HEK293T (cell line): Measurements from ENCODE around the gene MAG.

Source experiments
- ARNT ChIP-seq: fragments of 450-650 bp; IDR thresholded peaks from 2 replicates; pipeline ENCODE4 v1.6.1; 2017; ENCODE audit warnings: mild to moderate bottlenecking
- BHLHE40 ChIP-seq: fragments of 450-650 bp; IDR thresholded peaks from 2 replicates; pipeline ENCODE4 v1.6.1; 2016; ENCODE audit warnings: mild to moderate bottlenecking, moderate library complexity, borderline replicate concordance
- ELF4 ChIP-seq: fragments of 450-650 bp; IDR thresholded peaks from 2 replicates; pipeline ENCODE4 v1.6.1; 2017; ENCODE audit warnings: antibody characterized with exemption
- FOXA1 ChIP-seq: fragments of 450-650 bp; IDR thresholded peaks from 2 replicates; pipeline ENCODE4 v1.6.1; 2016; ENCODE audit warnings: mild to moderate bottlenecking
- FOXK2 ChIP-seq: fragments of 450-650 bp; IDR thresholded peaks from 2 replicates; pipeline ENCODE4 v1.6.1; 2016; ENCODE audit warnings: mild to moderate bottlenecking
- FOXM1 ChIP-seq: fragments of 450-650 bp; IDR thresholded peaks from 2 replicates; pipeline ENCODE4 v1.6.1; 2017; ENCODE audit warnings: mild to moderate bottlenecking, borderline replicate concordance
- HDGF ChIP-seq: fragments of 450-650 bp; IDR thresholded peaks from 2 replicates; pipeline ENCODE4 v1.6.1; 2017; ENCODE audit warnings: antibody characterized with exemption, borderline replicate concordance
- L3MBTL2 ChIP-seq: fragments of 450-650 bp; conservative IDR thresholded peaks from 2 replicates; pipeline ENCODE4 v1.6.1; 2016; ENCODE audit warnings: mild to moderate bottlenecking
- NFRKB ChIP-seq: fragments of 450-650 bp; IDR thresholded peaks from 2 replicates; pipeline ENCODE4 v1.6.1; 2016; ENCODE audit warnings: mild to moderate bottlenecking, moderate library complexity
- SP1 ChIP-seq: fragments of 450-650 bp; IDR thresholded peaks from 2 replicates; pipeline ENCODE4 v1.6.1; 2017
- SUZ12 ChIP-seq: fragments of 450-650 bp; IDR thresholded peaks from 2 replicates; pipeline ENCODE4 v1.6.1; 2016; ENCODE audit warnings: mild to moderate bottlenecking
- TARDBP ChIP-seq: fragments of 450-650 bp; IDR thresholded peaks from 2 replicates; pipeline ENCODE4 v1.6.1; 2016
- TF ChIP-seq, protein P1 (sequence below): fragments of 450-650 bp; IDR thresholded peaks from 2 replicates; pipeline ENCODE4 v1.6.1; 2016

DNA sequence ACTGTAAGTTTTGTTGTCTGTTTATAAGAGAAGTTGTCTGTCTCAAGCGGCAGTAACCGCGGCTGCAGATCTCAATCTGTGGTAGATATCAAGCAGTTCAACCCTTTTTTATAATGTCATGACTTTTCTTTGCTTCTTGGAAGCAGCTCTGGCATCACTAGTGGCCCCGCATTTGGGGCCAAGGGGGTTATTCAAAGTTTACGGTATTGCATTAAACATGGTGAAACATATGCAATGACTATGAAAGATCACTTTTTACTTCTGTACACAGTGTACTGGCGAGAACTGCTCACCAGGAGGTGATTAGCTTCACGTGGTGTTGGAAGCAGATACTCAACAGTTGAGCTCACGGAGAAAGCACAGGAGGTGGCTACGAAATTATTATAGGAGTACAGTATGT is 61.7 kb downstream of the MAG start:
- TF ChIP-seq SP1 (no peak), FOXK2 (no peak), ELF4 (no peak), FOXM1 (no peak), SUZ12 (no peak), HDGF (no peak), NFRKB (no peak), TARDBP (no peak), FOXA1 (no peak), L3MBTL2 (no peak), BHLHE40 (no peak), ARNT (no peak)
- TF ChIP-seq, protein P1, sequence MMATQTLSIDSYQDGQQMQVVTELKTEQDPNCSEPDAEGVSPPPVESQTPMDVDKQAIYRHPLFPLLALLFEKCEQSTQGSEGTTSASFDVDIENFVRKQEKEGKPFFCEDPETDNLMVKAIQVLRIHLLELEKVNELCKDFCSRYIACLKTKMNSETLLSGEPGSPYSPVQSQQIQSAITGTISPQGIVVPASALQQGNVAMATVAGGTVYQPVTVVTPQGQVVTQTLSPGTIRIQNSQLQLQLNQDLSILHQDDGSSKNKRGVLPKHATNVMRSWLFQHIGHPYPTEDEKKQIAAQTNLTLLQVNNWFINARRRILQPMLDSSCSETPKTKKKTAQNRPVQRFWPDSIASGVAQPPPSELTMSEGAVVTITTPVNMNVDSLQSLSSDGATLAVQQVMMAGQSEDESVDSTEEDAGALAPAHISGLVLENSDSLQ = no peak
